SK-N-SH treated with all-trans-retinoic acid at 6 μM for 48 hours (cell line): ENCODE data around the gene FBXO45.

Experiments
- BACH2 ChIP-seq: fragments of 250-450 bp; sonication (Bioruptor Pico); IDR thresholded peaks from 2 replicates; pipeline ENCODE4 v1.9.0; 2021; ENCODE audit warnings: mild to moderate bottlenecking, borderline replicate concordance
- CSRNP3 ChIP-seq: fragments of 250-450 bp; sonication (Bioruptor Pico); IDR thresholded peaks from 2 replicates; pipeline ENCODE4 v1.5.1; 2021; ENCODE audit warnings: mild to moderate bottlenecking, moderate library complexity
- ESRRG ChIP-seq: fragments of 250-450 bp; sonication (Bioruptor Pico); IDR thresholded peaks from 2 replicates; pipeline ENCODE4 v1.6.1; 2021; ENCODE audit warnings: mild to moderate bottlenecking
- GLIS3 ChIP-seq: fragments of 250-450 bp; sonication (Bioruptor Pico); IDR thresholded peaks from 2 replicates; pipeline ENCODE4 v1.5.0; 2020; ENCODE audit warnings: mild to moderate bottlenecking, moderate library complexity
- OSR1 ChIP-seq: fragments of 250-450 bp; sonication (Bioruptor Pico); IDR thresholded peaks from 2 replicates; pipeline ENCODE4 v1.8.0; 2022; ENCODE audit warnings: moderate library complexity, mild to moderate bottlenecking, inconsistent platforms
- PATZ1 ChIP-seq: fragments of 250-450 bp; sonication (Bioruptor Pico); IDR thresholded peaks from 2 replicates; pipeline ENCODE4 v1.8.0; 2020; ENCODE audit warnings: mild to moderate bottlenecking, moderate library complexity, borderline replicate concordance
- POU6F1 ChIP-seq: fragments of 250-450 bp; sonication (Bioruptor Pico); IDR thresholded peaks from 2 replicates; pipeline ENCODE4 v1.8.0; 2021; ENCODE audit warnings: low read depth, mild to moderate bottlenecking, moderate library complexity, borderline replicate concordance
- PPARA ChIP-seq: fragments of 250-450 bp; sonication (Bioruptor Pico); IDR thresholded peaks from 2 replicates; pipeline ENCODE4 v1.5.0; 2020; ENCODE audit warnings: mild to moderate bottlenecking, borderline replicate concordance
- TCF4 ChIP-seq: fragments of 250-450 bp; sonication (Bioruptor Pico); IDR thresholded peaks from 2 replicates; pipeline ENCODE4 v1.8.0; 2021; ENCODE audit warnings: mild to moderate bottlenecking, moderate library complexity, borderline replicate concordance
- TOX ChIP-seq: fragments of 250-450 bp; sonication (Bioruptor Pico); IDR thresholded peaks from 2 replicates; pipeline ENCODE4 v1.8.0; 2021; ENCODE audit warnings: mild to moderate bottlenecking, moderate library complexity, borderline replicate concordance
- ZC3H10 ChIP-seq: fragments of 250-450 bp; sonication (Bioruptor Pico); IDR thresholded peaks from 2 replicates; pipeline ENCODE4 v1.5.1; 2021; ENCODE audit warnings: mild to moderate bottlenecking, moderate library complexity
- ZFP3 ChIP-seq: fragments of 250-450 bp; sonication (Bioruptor Pico); IDR thresholded peaks from 2 replicates; pipeline ENCODE4 v1.5.0; 2020; ENCODE audit warnings: mild to moderate bottlenecking, moderate library complexity
- ZFP30 ChIP-seq: fragments of 450-650 bp; formaldehyde crosslinking; IDR thresholded peaks from 2 replicates; pipeline ENCODE4 v1.5.0; 2022; ENCODE audit warnings: mild to moderate bottlenecking, moderate library complexity
- ZNF70 ChIP-seq: fragments of 450-650 bp; formaldehyde crosslinking; IDR thresholded peaks from 2 replicates; pipeline ENCODE4 v1.5.0; 2020; ENCODE audit warnings: mild to moderate bottlenecking, moderate library complexity

- TF ChIP-seq PATZ1 (CRISPR knock-in tag) = no peak
- no peak for TF ChIP-seq TOX (CRISPR knock-in tag)
- no peak for TF ChIP-seq ZNF70
- no peak for TF ChIP-seq BACH2 (CRISPR knock-in tag)
- no peak for TF ChIP-seq ZFP3 (CRISPR knock-in tag)
- TF ChIP-seq ESRRG = no peak
- TF ChIP-seq CSRNP3 = no peak
- no peak for TF ChIP-seq PPARA
- no peak for TF ChIP-seq OSR1 (CRISPR knock-in tag)
- no peak for TF ChIP-seq ZC3H10 (CRISPR knock-in tag)
- no peak for TF ChIP-seq GLIS3 (CRISPR knock-in tag)
- TF ChIP-seq POU6F1 (CRISPR knock-in tag) = no peak
- no peak for TF ChIP-seq TCF4
- no peak for TF ChIP-seq ZFP30 (CRISPR knock-in tag)
Measured at GRCh38 chr3:196523841-196524240, 44.6 kb upstream of the FBXO45 start.
